DND-41 (cell line): ENCODE data around the gene CEP131.

Experiments used
- ATAC-seq: fragments of 200-7000 bp; cut with Tn5 transposase; 3 replicates; pipeline ENCODE4 v1.9.1; 2021; ENCODE audit warnings: low read depth; ENCODE audit not compliant: insufficient read depth
- DNase-seq: peaks from one replicate; pipeline ENCODE4 v3.0.0-alpha.2; 2020
- H2AFZ ChIP-seq: 2 replicates; pipeline ENCODE4 v1.6.0; 2012; ENCODE audit warnings: low read depth, low read length
- H3K27ac ChIP-seq: 2 replicates; pipeline ENCODE4 v1.5.1; 2012; ENCODE audit warnings: low read length, inconsistent platforms
- H3K27me3 ChIP-seq: fragments of 200-600 bp; sonication (generic); 2 replicates; pipeline ENCODE4 v1.6.0; 2012; ENCODE audit warnings: low read length, mild to moderate bottlenecking, inconsistent platforms; ENCODE audit not compliant: insufficient read depth, poor library complexity
- H3K36me3 ChIP-seq: 2 replicates; pipeline ENCODE4 v1.5.1; 2012; ENCODE audit warnings: low read length, inconsistent platforms; ENCODE audit not compliant: insufficient read depth
- H3K4me1 ChIP-seq: 2 replicates; pipeline ENCODE4 v1.5.1; 2012; ENCODE audit warnings: mild to moderate bottlenecking, low read length; ENCODE audit not compliant: insufficient read depth
- H3K4me2 ChIP-seq: 2 replicates; pipeline ENCODE4 v1.6.0; 2012; ENCODE audit warnings: mild to moderate bottlenecking, moderate library complexity, low read length, inconsistent platforms; ENCODE audit not compliant: insufficient read depth
- H3K4me3 ChIP-seq, 2 experiments: fragments of 200-600 bp in 1 of 2; shearing (Covaris generic) in 1 of 2; 2 replicates each; pipeline ENCODE4 v1.5.1; 2012 to 2016; ENCODE audit warnings: inconsistent platforms in 2 of 2, low read length in 2 of 2, mild to moderate bottlenecking in 2 of 2, low read depth in 1 of 2, moderate library complexity in 1 of 2
- H3K79me2 ChIP-seq: 2 replicates; pipeline ENCODE4 v1.6.0; 2012; ENCODE audit warnings: low read length, inconsistent platforms; ENCODE audit not compliant: insufficient read depth
- H3K9ac ChIP-seq: 2 replicates; pipeline ENCODE4 v1.6.0; 2012; ENCODE audit warnings: low read depth, mild to moderate bottlenecking, inconsistent platforms, low read length, moderate library complexity
- H3K9me3 ChIP-seq: 2 replicates; pipeline ENCODE4 v1.5.1; 2012; ENCODE audit warnings: low read length, moderate library complexity, mild to moderate bottlenecking, inconsistent platforms; ENCODE audit not compliant: insufficient read depth, severe bottlenecking
- H4K20me1 ChIP-seq: 2 replicates; pipeline ENCODE4 v1.6.0; 2012; ENCODE audit warnings: low read length; ENCODE audit not compliant: insufficient read depth
- EZH2 ChIP-seq: IDR thresholded peaks from 3 replicates; pipeline ENCODE4 v1.6.1; 2012; ENCODE audit warnings: borderline replicate concordance, low read depth, mild to moderate bottlenecking, moderate library complexity, low read length, inconsistent platforms; ENCODE audit not compliant: severe bottlenecking
- TF ChIP-seq, protein P1 (sequence below): IDR thresholded peaks from 2 replicates; pipeline ENCODE4 v1.5.1; 2012; ENCODE audit warnings: borderline replicate concordance, low read length, moderate library complexity, mild to moderate bottlenecking; ENCODE audit not compliant: poor library complexity, severe bottlenecking; ENCODE audit errors: extremely low read depth

CEP131 gene

GRCh38 chr17:81212365-81212764 lies 10.4 kb downstream of the CEP131 start:
- H4K20me1 ChIP-seq: peaks cover 38% of the 10 kb centered on the region
- H3K9me3 ChIP-seq: no peaks in the 10 kb centered on the region
- no peaks in the 10 kb centered on the region for H3K4me1 ChIP-seq
- ATAC-seq (no peak), DNase-seq (no peak)
- H3K79me2 ChIP-seq: peaks cover 12% of the 10 kb centered on the region
- no peak overlapping the region for H3K27ac ChIP-seq
- no peak overlapping the region for H3K4me2 ChIP-seq
- H2AFZ ChIP-seq: no peak overlapping the region
- no peak overlapping the region for H3K9ac ChIP-seq
- no peak for TF ChIP-seq EZH2
- TF ChIP-seq, protein P1, sequence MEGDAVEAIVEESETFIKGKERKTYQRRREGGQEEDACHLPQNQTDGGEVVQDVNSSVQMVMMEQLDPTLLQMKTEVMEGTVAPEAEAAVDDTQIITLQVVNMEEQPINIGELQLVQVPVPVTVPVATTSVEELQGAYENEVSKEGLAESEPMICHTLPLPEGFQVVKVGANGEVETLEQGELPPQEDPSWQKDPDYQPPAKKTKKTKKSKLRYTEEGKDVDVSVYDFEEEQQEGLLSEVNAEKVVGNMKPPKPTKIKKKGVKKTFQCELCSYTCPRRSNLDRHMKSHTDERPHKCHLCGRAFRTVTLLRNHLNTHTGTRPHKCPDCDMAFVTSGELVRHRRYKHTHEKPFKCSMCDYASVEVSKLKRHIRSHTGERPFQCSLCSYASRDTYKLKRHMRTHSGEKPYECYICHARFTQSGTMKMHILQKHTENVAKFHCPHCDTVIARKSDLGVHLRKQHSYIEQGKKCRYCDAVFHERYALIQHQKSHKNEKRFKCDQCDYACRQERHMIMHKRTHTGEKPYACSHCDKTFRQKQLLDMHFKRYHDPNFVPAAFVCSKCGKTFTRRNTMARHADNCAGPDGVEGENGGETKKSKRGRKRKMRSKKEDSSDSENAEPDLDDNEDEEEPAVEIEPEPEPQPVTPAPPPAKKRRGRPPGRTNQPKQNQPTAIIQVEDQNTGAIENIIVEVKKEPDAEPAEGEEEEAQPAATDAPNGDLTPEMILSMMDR: no peak
- H3K4me3 ChIP-seq: no peak overlapping the region
- no peaks in the 10 kb centered on the region for H3K27me3 ChIP-seq
- H3K36me3 ChIP-seq: peaks cover 28% of the 10 kb centered on the region

- Histone ChIP-seq H3K9ac (no peak overlapping the region), H3K4me2 (no peak overlapping the region), H3K4me1 (no peaks in the 10 kb centered on the region)
These were observed 11.9 kb downstream of the CEP131 start for GRCh38 chr17:81210868-81211267.

GRCh38 chr17:81210466-81210865 lies 12.3 kb downstream of the CEP131 start:
- no peaks in the 10 kb centered on the region for H3K4me1 ChIP-seq
- peaks cover 28% of the 10 kb centered on the region for H3K36me3 ChIP-seq
- no peaks in the 10 kb centered on the region for H3K27me3 ChIP-seq
- no peak overlapping the region for H2AFZ ChIP-seq
- no peak overlapping the region for H3K4me3 ChIP-seq
- H4K20me1 ChIP-seq: peaks cover 30% of the 10 kb centered on the region
- no peak overlapping the region for H3K27ac ChIP-seq
- no peak overlapping the region for H3K9ac ChIP-seq
- H3K79me2 ChIP-seq: peaks cover 7% of the 10 kb centered on the region
- DNase-seq: no peak
- no peak for ATAC-seq
- H3K4me2 ChIP-seq: no peak overlapping the region
- TF ChIP-seq, protein P1: no peak
- TF ChIP-seq EZH2: no peak
- H3K9me3 ChIP-seq: no peaks in the 10 kb centered on the region

More at GRCh38 chr17:81210868-81211267, 11.9 kb downstream of the CEP131 start:
- Histone ChIP-seq H3K4me3 (no peak overlapping the region), H4K20me1 (peaks cover 30% of the 10 kb centered on the region), H3K27ac (no peak overlapping the region), H3K9me3 (no peaks in the 10 kb centered on the region), H3K79me2 (peaks cover 7% of the 10 kb centered on the region), H3K27me3 (no peaks in the 10 kb centered on the region), H2AFZ (no peak overlapping the region), H3K36me3 (peaks cover 28% of the 10 kb centered on the region)
- TF ChIP-seq EZH2: no peak
- TF ChIP-seq, protein P1: no peak
- DNase-seq (no peak), ATAC-seq (no peak)

- ATAC-seq: no peak
- peaks cover 30% of the 10 kb centered on the region for H4K20me1 ChIP-seq
These were observed 13.6 kb downstream of the CEP131 start for GRCh38 chr17:81209141-81209540.

More at GRCh38 chr17:81209141-81209540, 13.6 kb downstream of the CEP131 start:
- Histone ChIP-seq H3K36me3 (peaks cover 37% of the 10 kb centered on the region), H3K9ac (no peak overlapping the region), H3K27me3 (no peaks in the 10 kb centered on the region), H3K4me1 (no peaks in the 10 kb centered on the region), H3K79me2 (peaks cover 7% of the 10 kb centered on the region), H3K4me2 (no peak overlapping the region), H3K4me3 (no peak overlapping the region), H3K9me3 (no peaks in the 10 kb centered on the region), H3K27ac (no peak overlapping the region), H2AFZ (no peak overlapping the region)
- DNase-seq: no peak
- TF ChIP-seq EZH2: no peak
- TF ChIP-seq, protein P1: no peak
